Large intestine (tissue), 3 donors: ENCODE data around the gene FHOD3. TPM values are rescaled to one million over a fixed set of nuclear protein-coding genes. Genes with fewer than 3 reads are reported as not detected.
"Not testable (repeated sequence)": the region's sequence is repeated elsewhere in the genome, so short reads cannot be mapped to it uniquely, and the experiment has no call there.

Experiments used
- DNase-seq, 2 donors: peaks; one replicate each; pipeline versions ENCODE4 v3.0.0 to v3.0.0-alpha.2; 2013
- H3K27ac ChIP-seq: one replicate; pipeline ENCODE4 v1.5.1; 2013; ENCODE audit warnings: low read length
- H3K27me3 ChIP-seq: 2 replicates; pipeline ENCODE4 v1.6.1; 2013; ENCODE audit warnings: low read length; ENCODE audit not compliant: control insufficient read depth, insufficient read depth
- H3K36me3 ChIP-seq: 2 replicates; pipeline ENCODE4 v1.6.1; 2013; ENCODE audit warnings: low read length; ENCODE audit not compliant: control insufficient read depth, insufficient read depth
- H3K4me1 ChIP-seq: one replicate; pipeline ENCODE4 v1.6.1; 2013; ENCODE audit warnings: low read length; ENCODE audit not compliant: control insufficient read depth, insufficient read depth
- H3K4me3 ChIP-seq: one replicate; pipeline ENCODE4 v1.5.1; 2013; ENCODE audit warnings: low read length
- H3K9me3 ChIP-seq: one replicate; pipeline ENCODE4 v1.6.1; 2013; ENCODE audit warnings: mild to moderate bottlenecking, low read depth, low read length, moderate library complexity; ENCODE audit not compliant: control insufficient read depth
- WGBS: methylation state at CpG from one replicate; pipeline ENCODE4 v1.1.5; 2013; ENCODE audit warnings: low lambda C conversion rate; ENCODE audit not compliant: insufficient coverage; 5-methylcytosine and 5-hydroxymethylcytosine counted together
- polyA plus RNA-seq: library from polyadenylated mRNA; unstranded; fragments of 120-200 nt; gene quantifications from one replicate; pipeline ENCODE4 v1.2.1, GENCODE V29; 2013

FHOD3 gene
- polyA plus RNA-seq, 1 donor = 10.5 TPM

- H3K36me3 ChIP-seq = no peaks in the 10 kb centered on the region
- no peak overlapping the region for H3K4me3 ChIP-seq
- no peaks in the 10 kb centered on the region for H3K4me1 ChIP-seq
- no peaks in the 10 kb centered on the region for H3K9me3 ChIP-seq
- H3K27ac ChIP-seq = no peak overlapping the region
- H3K27me3 ChIP-seq = peaks cover 4% of the 10 kb centered on the region
- no peak for DNase-seq
These were observed 239.8 kb downstream of the FHOD3 start for GRCh38 chr18:36537289-36537688.

GRCh38 chr18:36539674-36540231 lies 242.2 kb downstream of the FHOD3 start:
- Histone ChIP-seq H3K27me3 (peaks cover 8% of the 10 kb centered on the region), H3K27ac (no peak overlapping the region), H3K9me3 (no peaks in the 10 kb centered on the region), H3K36me3 (no peaks in the 10 kb centered on the region), H3K4me1 (no peaks in the 10 kb centered on the region), H3K4me3 (no peak overlapping the region)
- WGBS = no CpG with 5 or more reads among the region's 5 CpGs
- DNase-seq = no peak

GRCh38 chr18:36543030-36543429 lies 245.5 kb downstream of the FHOD3 start:
- WGBS = no CpG with 5 or more reads among the region's 2 CpGs
- DNase-seq = no peak
- Histone ChIP-seq H3K27me3 (peaks cover 4% of the 10 kb centered on the region), H3K9me3 (no peaks in the 10 kb centered on the region), H3K4me1 (no peaks in the 10 kb centered on the region), H3K27ac (no peak overlapping the region), H3K36me3 (no peaks in the 10 kb centered on the region), H3K4me3 (no peak overlapping the region)

- Histone ChIP-seq H3K9me3 (no peaks in the 10 kb centered on the region), H3K27me3 (peaks cover 4% of the 10 kb centered on the region), H3K4me3 (no peak overlapping the region), H3K4me1 (no peaks in the 10 kb centered on the region), H3K36me3 (no peaks in the 10 kb centered on the region), H3K27ac (no peak overlapping the region)
- WGBS = no CpG with 5 or more reads among the region's 15 CpGs
- no peak for DNase-seq
These were observed 246.6 kb downstream of the FHOD3 start for GRCh38 chr18:36543991-36544725.

- Histone ChIP-seq H3K4me3 (no peak overlapping the region), H3K9me3 (no peaks in the 10 kb centered on the region), H3K27me3 (peaks cover 4% of the 10 kb centered on the region), H3K27ac (no peak overlapping the region), H3K4me1 (no peaks in the 10 kb centered on the region), H3K36me3 (no peaks in the 10 kb centered on the region)
- DNase-seq = no peak
- WGBS = 100% methylated on average over 1 of the region's 6 CpGs
These were observed 248.4 kb downstream of the FHOD3 start for GRCh38 chr18:36545821-36546427.

- Histone ChIP-seq H3K9me3 (no peaks in the 10 kb centered on the region), H3K27ac (no peak overlapping the region), H3K4me1 (no peaks in the 10 kb centered on the region), H3K36me3 (no peaks in the 10 kb centered on the region), H3K27me3 (peaks cover 4% of the 10 kb centered on the region), H3K4me3 (no peak overlapping the region)
- no peak for DNase-seq
- WGBS = no CpG with 5 or more reads among the region's 8 CpGs
These were observed 249.4 kb downstream of the FHOD3 start for GRCh38 chr18:36546876-36547275.

GRCh38 chr18:36547544-36547943 lies 250.0 kb downstream of the FHOD3 start:
- DNase-seq = no peak
- H3K4me3 ChIP-seq = no peak overlapping the region

GRCh38 chr18:36551274-36551673 lies 253.8 kb downstream of the FHOD3 start:
- DNase-seq, H3K27ac ChIP-seq, H3K36me3 ChIP-seq, H3K9me3 ChIP-seq, H3K4me3 ChIP-seq, H3K4me1 ChIP-seq, H3K27me3 ChIP-seq: not testable (repeated sequence)
- WGBS = no CpG with 5 or more reads among the region's 1 CpG

More at GRCh38 chr18:36547544-36547943, 250.0 kb downstream of the FHOD3 start:
- Histone ChIP-seq H3K4me1 (no peaks in the 10 kb centered on the region), H3K36me3 (no peaks in the 10 kb centered on the region), H3K27ac (no peak overlapping the region), H3K27me3 (peaks cover 4% of the 10 kb centered on the region), H3K9me3 (no peaks in the 10 kb centered on the region)
- 80% methylated on average over 1 of the region's 11 CpGs for WGBS

- H3K9me3 ChIP-seq = no peaks in the 10 kb centered on the region
- no peak for DNase-seq
- H3K4me3 ChIP-seq = no peak overlapping the region
- no peaks in the 10 kb centered on the region for H3K4me1 ChIP-seq
- no peaks in the 10 kb centered on the region for H3K36me3 ChIP-seq
- 100% methylated on average over 1 of the region's 1 CpG for WGBS
- H3K27ac ChIP-seq = no peak overlapping the region
- H3K27me3 ChIP-seq = peaks cover 2% of the 10 kb centered on the region
These were observed 260.7 kb downstream of the FHOD3 start for GRCh38 chr18:36558234-36558633.

- H3K36me3 ChIP-seq = no peaks in the 10 kb centered on the region
- H3K4me1 ChIP-seq = no peaks in the 10 kb centered on the region
- H3K9me3 ChIP-seq = no peaks in the 10 kb centered on the region
- WGBS = no CpG with 5 or more reads among the region's 8 CpGs
- H3K27ac ChIP-seq = no peak overlapping the region
- no peak for DNase-seq
- no peak overlapping the region for H3K4me3 ChIP-seq
- H3K27me3 ChIP-seq = peaks cover 2% of the 10 kb centered on the region
These were observed 261.8 kb downstream of the FHOD3 start for GRCh38 chr18:36559149-36559857.
